AML-193 (cell line): ENCODE results near the gene PITPNC1.
"Not testable (repeated sequence)": the region's sequence is repeated elsewhere in the genome, so short reads cannot be mapped to it uniquely, and the experiment has no call there.

ENCODE experiments used
- DNase-seq, 2 experiments: peaks; one replicate each; lab custom pipeline; 2025; lab: John Stamatoyannopoulos, UW

PITPNC1 gene

GRCh38 chr17:67461876-67462275 is 84.8 kb downstream of the PITPNC1 start:
- DNase-seq: no peak

DNA sequence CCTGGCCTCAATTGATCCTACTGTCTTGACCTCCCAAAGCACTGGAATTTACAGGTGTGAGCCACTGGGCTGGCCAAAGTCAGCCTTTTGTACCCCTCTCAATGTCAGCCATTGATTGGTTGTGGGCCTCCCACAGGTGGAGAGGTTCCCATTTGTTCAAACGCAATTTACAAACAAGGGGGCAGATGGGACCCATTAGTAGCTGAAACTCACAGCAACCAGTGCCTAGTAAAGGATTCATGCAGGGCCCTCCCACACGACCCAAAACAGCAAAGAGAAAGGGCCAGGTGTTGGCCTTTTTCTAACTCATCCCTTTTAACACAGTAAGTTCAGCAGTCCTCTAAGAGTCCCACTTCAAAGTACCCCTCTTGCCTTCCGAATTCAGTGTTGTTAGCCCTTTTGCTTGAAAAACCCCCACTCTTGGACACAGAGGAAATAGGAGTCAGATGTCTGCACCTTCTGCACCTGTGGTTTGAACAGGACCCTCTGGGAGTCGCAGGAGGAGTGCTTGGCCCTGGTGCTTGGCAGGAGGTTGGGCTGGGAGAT is 89.2 kb downstream of the PITPNC1 start:
- DNase-seq: no peak

- DNase-seq: no peak
Measured at GRCh38 chr17:67467500-67468455, 90.7 kb downstream of the PITPNC1 start.

- no peak for DNase-seq
Measured at GRCh38 chr17:67469208-67469980, 92.3 kb downstream of the PITPNC1 start.

DNA sequence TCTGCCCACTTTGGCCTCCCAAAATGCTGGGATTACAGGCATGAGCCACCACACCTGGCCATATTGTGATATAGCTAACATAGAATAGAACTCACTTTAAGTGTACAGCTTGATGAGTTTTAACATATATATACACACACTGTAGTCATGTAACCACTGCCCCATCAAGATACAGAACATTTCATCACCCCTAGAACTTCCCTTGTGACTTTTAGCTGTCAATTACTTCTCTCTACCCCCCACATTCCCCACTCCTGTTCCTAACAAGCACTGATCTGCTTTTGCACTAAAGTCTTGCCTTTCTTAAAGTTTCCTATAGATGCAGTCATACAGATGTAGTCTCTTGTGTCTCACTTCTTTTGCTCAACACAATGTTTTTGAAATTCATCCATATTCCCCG is 93.1 kb downstream of the PITPNC1 start:
- no peak for DNase-seq

DNA sequence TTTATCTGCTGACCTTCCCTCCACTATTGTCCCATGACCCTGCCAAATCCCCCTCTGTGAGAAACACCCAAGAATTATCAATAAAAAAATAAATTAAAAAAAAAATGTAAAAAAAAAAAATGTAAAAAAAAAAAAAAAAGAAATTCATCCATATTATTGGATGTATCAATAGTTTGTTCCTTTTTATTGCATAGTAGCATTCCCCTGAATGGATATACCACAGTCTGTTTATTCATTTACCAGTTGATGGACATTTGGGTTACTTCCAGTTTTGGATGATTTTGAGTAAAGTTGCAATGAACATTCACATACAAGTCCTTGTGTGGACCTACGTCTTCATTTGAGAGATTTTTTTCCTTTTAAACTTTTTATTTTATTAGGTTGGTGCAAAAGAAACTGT is 94.0 kb downstream of the PITPNC1 start:
- no peak for DNase-seq

DNA sequence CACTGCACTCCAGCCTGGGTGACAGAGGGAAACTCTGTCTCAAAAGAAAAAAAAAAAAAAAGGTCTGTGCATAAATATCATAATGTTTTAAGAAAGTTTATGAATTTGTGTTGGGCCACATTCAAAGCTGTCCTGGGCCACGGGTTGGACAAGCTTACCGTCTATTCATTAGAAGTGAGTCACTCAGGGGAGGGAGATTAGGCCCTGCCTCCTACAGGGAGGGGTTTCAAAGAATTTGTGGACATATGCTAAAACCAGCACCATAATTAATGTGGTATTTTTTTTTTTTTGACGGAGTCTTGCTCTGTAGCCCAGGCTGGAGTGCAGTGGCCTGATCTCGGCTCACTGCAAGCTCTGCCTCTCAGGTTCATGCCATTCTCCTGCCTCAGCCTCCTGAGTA is 95.5 kb downstream of the PITPNC1 start:
- not testable (repeated sequence) for DNase-seq

GRCh38 chr17:67474081-67474661 is 97.1 kb downstream of the PITPNC1 start:
- DNase-seq: no peak

- DNase-seq: peak; percentile 68 to 84
Measured at GRCh38 chr17:67475161-67475937, 98.3 kb downstream of the PITPNC1 start.

- DNase-seq: no peak
Measured at GRCh38 chr17:67476787-67477335, 99.8 kb downstream of the PITPNC1 start.

- DNase-seq: no peak
Measured at GRCh38 chr17:67477687-67478086, 100.6 kb downstream of the PITPNC1 start.

DNA sequence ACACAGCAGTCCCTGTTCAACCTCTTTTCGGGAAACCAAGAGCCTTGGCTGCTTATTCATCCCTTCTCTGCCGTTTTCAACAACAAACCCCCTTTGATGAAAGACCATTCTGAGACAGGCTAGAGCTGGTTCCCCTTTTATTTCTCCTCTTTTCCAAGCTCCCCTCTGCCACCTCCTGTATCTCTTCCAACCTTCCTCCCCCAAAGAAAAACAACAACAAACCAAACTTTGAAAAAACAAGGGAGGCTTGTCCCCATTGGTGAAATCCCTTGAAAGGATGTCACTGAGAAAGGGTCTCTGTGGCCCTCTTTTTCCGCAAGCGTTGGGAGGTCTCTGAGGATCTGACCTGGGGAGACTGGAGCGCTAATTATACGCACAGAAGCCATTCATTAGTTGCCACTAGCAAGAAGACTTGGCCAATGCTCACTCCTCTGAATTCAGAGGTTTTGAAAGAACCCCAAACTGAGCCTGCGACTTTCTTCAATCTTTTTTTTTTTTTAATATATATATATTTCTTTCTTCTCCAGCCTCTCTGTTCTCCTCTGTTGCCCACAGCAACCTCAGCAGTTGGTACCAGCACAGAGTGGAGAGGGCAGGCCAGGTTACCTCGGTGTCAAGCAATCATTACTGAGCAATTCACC is 101.4 kb downstream of the PITPNC1 start:
- no peak for DNase-seq

- no peak for DNase-seq
Measured at GRCh38 chr17:67479148-67479547, 102.1 kb downstream of the PITPNC1 start.

- not testable (repeated sequence) for DNase-seq
Measured at GRCh38 chr17:67480959-67481358, 103.9 kb downstream of the PITPNC1 start.

DNA sequence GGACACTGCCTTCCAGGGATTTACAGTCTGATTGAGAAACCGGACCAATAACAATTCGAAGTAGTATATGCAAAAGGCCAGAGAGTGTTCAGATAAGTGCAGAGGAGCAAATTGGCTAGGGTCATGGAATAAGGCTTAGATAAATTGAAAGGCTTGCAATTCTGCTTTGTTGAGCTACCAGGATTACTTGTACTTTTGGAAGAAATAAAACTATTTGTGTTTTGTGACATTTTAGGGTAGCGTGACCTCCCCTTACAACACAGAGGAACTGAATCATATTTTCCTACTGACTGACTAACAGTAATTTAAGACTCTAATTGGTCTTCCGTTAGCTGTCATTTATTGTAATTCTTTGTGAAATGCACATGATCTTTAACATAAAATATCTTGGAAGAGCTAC is 104.7 kb downstream of the PITPNC1 start:
- DNase-seq: no peak

DNA sequence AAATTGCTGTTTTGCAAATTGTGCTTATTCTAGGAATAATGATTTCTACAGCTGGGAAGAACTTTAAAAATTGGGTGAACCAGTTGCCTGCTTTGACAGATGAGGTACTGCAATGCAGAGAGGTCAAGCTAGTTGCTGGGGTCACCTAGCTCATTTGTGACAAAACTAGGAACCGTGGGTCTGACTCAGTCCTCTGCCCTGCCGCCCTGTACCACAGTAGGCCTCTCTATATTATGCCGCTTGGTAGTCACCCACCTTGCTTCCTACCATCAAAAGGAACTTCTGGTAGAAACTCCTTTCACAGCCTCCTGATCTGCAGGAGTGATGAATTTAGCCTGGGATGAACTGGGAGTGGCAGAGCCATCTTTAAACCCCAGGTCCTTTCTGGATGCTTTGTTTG is 105.7 kb downstream of the PITPNC1 start:
- DNase-seq: no peak

DNA sequence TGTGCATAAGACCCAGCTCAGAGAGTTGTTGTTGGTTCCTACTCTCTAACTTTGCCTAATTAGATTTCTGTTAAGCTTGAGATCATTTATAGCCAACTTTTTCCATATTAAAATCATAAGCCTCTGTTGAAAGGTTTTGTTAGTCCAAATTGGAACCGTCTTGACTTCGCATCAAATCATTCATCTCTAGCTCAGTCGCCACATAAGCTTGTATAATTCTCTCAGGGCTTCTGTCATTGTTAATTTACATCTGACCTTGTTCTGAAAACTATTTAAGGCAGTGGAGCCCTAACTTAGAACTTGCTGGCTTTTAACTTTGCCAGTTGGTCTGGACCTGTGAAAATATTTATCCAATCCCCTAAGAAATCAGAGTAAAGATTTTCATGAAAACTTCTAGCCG is 107.2 kb downstream of the PITPNC1 start:
- no peak for DNase-seq

- no peak for DNase-seq
Measured at GRCh38 chr17:67485666-67486065, 108.6 kb downstream of the PITPNC1 start.

- no peak for DNase-seq
Measured at GRCh38 chr17:67487506-67487905, 110.4 kb downstream of the PITPNC1 start.

DNA sequence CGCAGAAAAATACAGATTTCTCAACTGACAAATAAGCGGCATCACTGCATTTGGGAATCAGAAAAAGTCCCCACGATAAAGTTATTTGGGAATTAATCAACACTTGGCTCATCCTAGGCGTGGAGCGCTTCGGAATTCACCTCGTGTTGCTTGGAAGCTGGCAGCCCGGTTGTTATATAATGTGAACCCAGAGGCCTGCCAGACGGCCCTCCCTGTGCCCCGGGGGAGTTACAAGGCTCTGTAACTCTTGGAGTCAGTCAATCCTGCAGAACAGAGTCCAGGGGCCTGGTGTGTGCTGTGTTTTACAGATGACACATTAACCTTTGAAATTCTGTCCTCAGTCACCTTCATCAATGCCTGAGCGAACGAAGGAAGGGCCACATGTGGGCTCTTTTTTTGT is 111.1 kb downstream of the PITPNC1 start:
- no peak for DNase-seq

- DNase-seq: no peak
Measured at GRCh38 chr17:67488768-67489167, 111.7 kb downstream of the PITPNC1 start.
